Calu3 (cell line): ENCODE results near the gene RALGPS1. TPM values are rescaled to one million over a fixed set of nuclear protein-coding genes. Genes with fewer than 3 reads are reported as not detected.

Source experiments
- BruUV-seq: library from RNA; stranded (reverse); fragments of 400-500 nt; replicated peaks from 2 replicates; lab custom pipeline; 2021; lab: Mats Ljungman, UMichigan
- CTCF ChIA-PET: fragments of 300-600 bp; sonication (Branson Sonifier 250); formaldehyde crosslinking; loops from one replicate; lab custom pipeline; 2022; ENCODE audit warnings: antibody characterized with exemption; lab: Charles Lee
- DNase-seq: peaks from one replicate; pipeline ENCODE4 v3.0.0; 2022
- H3K27ac Mint-ChIP-seq: one replicate; pipeline ENCODE4 v1.8.0; 2022; ENCODE audit warnings: mixed read lengths; ENCODE audit not compliant: unreplicated experiment
- H3K27me3 Mint-ChIP-seq: one replicate; pipeline ENCODE4 v1.8.0; 2022; ENCODE audit warnings: mixed read lengths; ENCODE audit not compliant: unreplicated experiment
- H3K36me3 Mint-ChIP-seq: one replicate; pipeline ENCODE4 v1.8.0; 2022; ENCODE audit warnings: mild to moderate bottlenecking, moderate library complexity, mixed read lengths; ENCODE audit not compliant: insufficient read depth, unreplicated experiment
- H3K4me1 Mint-ChIP-seq: one replicate; pipeline ENCODE4 v1.8.0; 2022; ENCODE audit warnings: mild to moderate bottlenecking, low read depth, mixed read lengths; ENCODE audit not compliant: unreplicated experiment
- H3K4me3 Mint-ChIP-seq: one replicate; pipeline ENCODE4 v1.8.0; 2022; ENCODE audit warnings: mild to moderate bottlenecking, low read depth, moderate library complexity, mixed read lengths; ENCODE audit not compliant: unreplicated experiment
- H3K9me3 Mint-ChIP-seq: one replicate; pipeline ENCODE4 v1.8.0; 2022; ENCODE audit warnings: low read depth, mixed read lengths; ENCODE audit not compliant: unreplicated experiment
- CTCF ChIP-seq: fragments of 200-600 bp; IDR thresholded peaks from one replicate; pipeline ENCODE4 v1.8.0; 2022; ENCODE audit warnings: antibody characterized with exemption; ENCODE audit not compliant: unreplicated experiment
- intact Hi-C: fragments of 100-400 bp; cut with micrococcal nuclease; formaldehyde crosslinking; loops from one replicate; pipeline ENCODE4 v1.10.0; 2022; ENCODE audit not compliant: unreplicated experiment
- total RNA-seq: library from RNA; stranded (reverse); gene quantifications from 2 replicates; pipeline ENCODE4 v1.2.3, GENCODE V29; 2022

The RALGPS1 gene
- total RNA-seq, 1 experiment from 2014 or later: 8.3 TPM

GRCh38 chr9:126991183-126991582 lies 76.6 kb downstream of the RALGPS1 start:
- TF ChIP-seq CTCF: no peak
- intact Hi-C loops: no loop called here
- peaks cover under 1% of the 10 kb centered on the region for H3K36me3 Mint-ChIP-seq
- DNase-seq: no peak
- H3K27ac Mint-ChIP-seq: no peak overlapping the region
- H3K9me3 Mint-ChIP-seq: peaks cover 8% of the 10 kb centered on the region
- no TSS peak for BruUV-seq
- H3K27me3 Mint-ChIP-seq: peaks cover 32% of the 10 kb centered on the region
- CTCF ChIA-PET: no interaction called here
- H3K4me3 Mint-ChIP-seq: no peak overlapping the region
- H3K4me1 Mint-ChIP-seq: peaks cover 10% of the 10 kb centered on the region

- BruUV-seq: no TSS peak
- Mint-ChIP-seq H3K36me3 (no peaks in the 10 kb centered on the region), H3K27me3 (peaks cover 32% of the 10 kb centered on the region), H3K27ac (no peak overlapping the region), H3K9me3 (peaks cover 8% of the 10 kb centered on the region), H3K4me3 (no peak overlapping the region), H3K4me1 (no peaks in the 10 kb centered on the region)
- no peak for DNase-seq
- TF ChIP-seq CTCF: no peak
- intact Hi-C loops: no loop called here
- CTCF ChIA-PET: no interaction called here
Measured at GRCh38 chr9:126992427-126992826, 77.8 kb downstream of the RALGPS1 start.

- no peak overlapping the region for H3K4me3 Mint-ChIP-seq
- no peak for TF ChIP-seq CTCF
- CTCF ChIA-PET: interaction anchor here (0.5 to 0.7 kb wide), 2 partner anchors 47 to 322 kb away, joined by 3 read pairs; no protein-coding TSS in a partner anchor
- H3K4me1 Mint-ChIP-seq: peaks cover 9% of the 10 kb centered on the region
- intact Hi-C loops: no loop called here
- no peaks in the 10 kb centered on the region for H3K36me3 Mint-ChIP-seq
- BruUV-seq: no TSS peak
- DNase-seq: no peak
- H3K9me3 Mint-ChIP-seq: no peaks in the 10 kb centered on the region
- no peaks in the 10 kb centered on the region for H3K27me3 Mint-ChIP-seq
- no peak overlapping the region for H3K27ac Mint-ChIP-seq
Measured at GRCh38 chr9:126999315-127000068, 84.9 kb downstream of the RALGPS1 start.

GRCh38 chr9:127004946-127005769 lies 90.6 kb downstream of the RALGPS1 start:
- H3K4me3 Mint-ChIP-seq: no peak overlapping the region
- no peak for TF ChIP-seq CTCF
- no peak overlapping the region for H3K27ac Mint-ChIP-seq
- DNase-seq: no peak
- H3K9me3 Mint-ChIP-seq: no peaks in the 10 kb centered on the region
- H3K27me3 Mint-ChIP-seq: no peaks in the 10 kb centered on the region
- intact Hi-C loops: no loop called here
- CTCF ChIA-PET: no interaction called here
- no TSS peak for BruUV-seq
- no peaks in the 10 kb centered on the region for H3K36me3 Mint-ChIP-seq
- peaks cover 4% of the 10 kb centered on the region for H3K4me1 Mint-ChIP-seq
